Neural crest cell (in vitro differentiated cells): ENCODE results near the gene COL25A1. TPM values are rescaled to one million over a fixed set of nuclear protein-coding genes. Genes with fewer than 3 reads are reported as not detected.
A peak's percentile ranks its signal among the peaks of the same experiment; 100 is the strongest.
"Not testable (repeated sequence)": the region's sequence is repeated elsewhere in the genome, so short reads cannot be mapped to it uniquely, and the experiment has no call there.

ENCODE experiments used
- DNase-seq: peaks from one replicate; pipeline ENCODE4 v3.0.0; 2021; ENCODE audit warnings: low read depth, mixed read lengths, low spot score
- H3K27ac Mint-ChIP-seq: one replicate; pipeline ENCODE4 v1.8.0; 2021; ENCODE audit warnings: mild to moderate bottlenecking, mixed read lengths; ENCODE audit not compliant: unreplicated experiment
- H3K27me3 Mint-ChIP-seq: 2 replicates; pipeline ENCODE4 v1.8.0; 2021; ENCODE audit warnings: low read depth, mild to moderate bottlenecking, mixed read lengths
- H3K36me3 Mint-ChIP-seq: 2 replicates; pipeline ENCODE4 v1.8.0; 2021; ENCODE audit warnings: low read depth, mild to moderate bottlenecking, mixed read lengths
- H3K4me1 Mint-ChIP-seq: 2 replicates; pipeline ENCODE4 v1.8.0; 2021; ENCODE audit warnings: mixed read lengths
- H3K4me3 Mint-ChIP-seq: one replicate; pipeline ENCODE4 v1.8.0; 2021; ENCODE audit warnings: mild to moderate bottlenecking, mixed read lengths
- H3K9me3 Mint-ChIP-seq: 2 replicates; pipeline ENCODE4 v1.8.0; 2021; ENCODE audit warnings: mixed read lengths
- total RNA-seq: library from RNA; stranded (reverse); gene quantifications from 2 replicates; pipeline ENCODE4 v1.2.1, GENCODE V29; 2021
- TF ChIP-seq, protein P1 (sequence below): fragments of 200-600 bp; sonication (generic); conservative IDR thresholded peaks from 2 replicates; pipeline ENCODE4 v1.5.0; 2021; ENCODE audit warnings: antibody characterized with exemption, mild to moderate bottlenecking

COL25A1 gene
- total RNA-seq, 1 donor from 2014 or later = 39.3 TPM

DNA sequence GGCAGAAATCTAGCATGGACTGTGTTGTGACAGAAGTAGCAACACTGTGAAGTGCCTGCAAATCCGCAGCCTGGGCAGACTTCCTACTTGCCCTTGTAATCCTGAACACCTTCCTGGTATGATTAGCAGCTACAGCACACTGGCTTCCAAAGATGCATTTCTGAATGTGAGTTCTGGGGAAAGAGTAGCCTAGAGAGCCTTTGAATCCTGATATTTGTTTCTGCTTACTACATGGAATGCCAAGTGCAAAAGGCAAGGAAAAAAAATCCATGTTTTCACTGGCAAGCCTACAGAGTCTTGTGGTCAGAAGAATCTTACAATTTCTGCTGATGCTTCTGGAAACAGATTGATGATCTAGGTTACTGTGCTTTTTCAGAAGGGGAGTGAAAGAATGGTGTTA, 223.7 kb downstream of the COL25A1 start:
- Mint-ChIP-seq H3K36me3 (peaks cover 8% of the 10 kb centered on the region), H3K9me3 (peaks cover 5% of the 10 kb centered on the region), H3K4me1 (peaks cover 30% of the 10 kb centered on the region), H3K4me3 (no peak overlapping the region), H3K27ac (peak overlapping the region; percentile 0), H3K27me3 (no peaks in the 10 kb centered on the region)
- TF ChIP-seq, protein P1, sequence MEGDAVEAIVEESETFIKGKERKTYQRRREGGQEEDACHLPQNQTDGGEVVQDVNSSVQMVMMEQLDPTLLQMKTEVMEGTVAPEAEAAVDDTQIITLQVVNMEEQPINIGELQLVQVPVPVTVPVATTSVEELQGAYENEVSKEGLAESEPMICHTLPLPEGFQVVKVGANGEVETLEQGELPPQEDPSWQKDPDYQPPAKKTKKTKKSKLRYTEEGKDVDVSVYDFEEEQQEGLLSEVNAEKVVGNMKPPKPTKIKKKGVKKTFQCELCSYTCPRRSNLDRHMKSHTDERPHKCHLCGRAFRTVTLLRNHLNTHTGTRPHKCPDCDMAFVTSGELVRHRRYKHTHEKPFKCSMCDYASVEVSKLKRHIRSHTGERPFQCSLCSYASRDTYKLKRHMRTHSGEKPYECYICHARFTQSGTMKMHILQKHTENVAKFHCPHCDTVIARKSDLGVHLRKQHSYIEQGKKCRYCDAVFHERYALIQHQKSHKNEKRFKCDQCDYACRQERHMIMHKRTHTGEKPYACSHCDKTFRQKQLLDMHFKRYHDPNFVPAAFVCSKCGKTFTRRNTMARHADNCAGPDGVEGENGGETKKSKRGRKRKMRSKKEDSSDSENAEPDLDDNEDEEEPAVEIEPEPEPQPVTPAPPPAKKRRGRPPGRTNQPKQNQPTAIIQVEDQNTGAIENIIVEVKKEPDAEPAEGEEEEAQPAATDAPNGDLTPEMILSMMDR = no peak
- no peak for DNase-seq

DNA sequence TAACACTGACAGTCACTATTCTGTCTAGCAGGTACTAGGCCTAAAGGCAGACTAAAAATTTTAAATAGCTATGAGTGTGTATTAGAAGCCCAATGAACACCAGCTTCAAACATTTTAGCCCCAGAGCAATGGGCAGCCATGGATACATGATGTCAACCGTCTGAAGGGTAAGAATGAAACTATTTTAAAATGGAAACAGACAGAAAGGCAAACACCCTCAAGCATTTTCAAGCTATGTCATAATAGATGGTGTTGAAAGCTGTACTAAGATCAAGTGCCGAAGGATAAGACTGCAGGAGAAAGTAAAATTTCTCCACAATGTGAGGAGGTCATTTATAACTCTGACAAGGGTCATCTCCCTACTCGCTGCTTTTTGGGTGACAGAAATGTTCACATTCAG, 225.0 kb downstream of the COL25A1 start:
- Mint-ChIP-seq H3K9me3 (peaks cover 14% of the 10 kb centered on the region), H3K27ac (no peak overlapping the region), H3K4me1 (peaks cover 30% of the 10 kb centered on the region), H3K4me3 (no peak overlapping the region), H3K36me3 (peaks cover 20% of the 10 kb centered on the region), H3K27me3 (no peaks in the 10 kb centered on the region)
- no peak for DNase-seq
- TF ChIP-seq, protein P1 = no peak

DNA sequence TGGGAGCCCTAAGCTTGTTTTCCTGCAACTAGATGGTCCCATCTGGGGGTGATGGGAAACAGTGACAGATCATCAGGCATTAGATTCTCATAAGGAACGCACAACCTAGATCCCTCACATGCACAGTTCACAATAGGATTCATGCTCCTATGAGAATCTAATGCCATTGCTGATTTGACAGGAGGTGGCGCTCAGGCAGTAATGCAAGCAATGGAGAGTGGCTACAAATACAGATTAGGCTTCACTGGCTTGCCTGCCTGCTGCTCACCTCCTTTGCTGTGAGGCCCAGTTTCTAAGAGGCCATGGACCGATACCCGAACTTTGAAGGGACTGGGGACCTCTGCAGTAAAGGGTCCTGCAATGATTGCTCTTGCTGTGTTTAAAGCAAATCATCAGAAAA, 225.7 kb downstream of the COL25A1 start:
- not testable (repeated sequence) for H3K27ac Mint-ChIP-seq

DNA sequence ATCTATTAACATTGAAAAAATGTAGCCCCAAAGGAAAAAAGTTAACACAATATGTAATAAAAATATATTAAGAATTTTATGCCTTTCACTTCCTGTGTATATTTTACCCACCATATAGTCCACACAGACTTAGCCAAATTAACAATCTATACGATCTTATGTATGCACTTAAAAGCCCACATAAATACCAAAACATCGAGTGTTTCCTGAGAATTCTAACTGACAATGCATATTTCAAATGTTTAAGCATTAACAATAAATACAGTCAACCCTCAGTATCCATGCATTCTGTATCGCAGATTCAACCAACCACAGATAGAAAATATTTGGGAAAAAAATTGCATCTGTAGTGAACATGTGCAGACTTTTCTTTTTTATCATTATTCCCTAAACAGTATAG, 226.8 kb downstream of the COL25A1 start:
- peaks cover 14% of the 10 kb centered on the region for H3K9me3 Mint-ChIP-seq
- H3K27ac Mint-ChIP-seq = no peak overlapping the region
- no peak for DNase-seq
- H3K27me3 Mint-ChIP-seq = no peaks in the 10 kb centered on the region
- peaks cover 23% of the 10 kb centered on the region for H3K36me3 Mint-ChIP-seq
- H3K4me1 Mint-ChIP-seq = peaks cover 26% of the 10 kb centered on the region
- TF ChIP-seq, protein P1 = no peak
- H3K4me3 Mint-ChIP-seq = no peak overlapping the region

More for the DNA sequence above, 225.7 kb downstream of the COL25A1 start:
- Mint-ChIP-seq H3K9me3 (peaks cover 14% of the 10 kb centered on the region), H3K4me1 (peaks cover 30% of the 10 kb centered on the region), H3K36me3 (peaks cover 23% of the 10 kb centered on the region)
- DNase-seq, H3K4me3 Mint-ChIP-seq, H3K27me3 Mint-ChIP-seq: not testable (repeated sequence)

DNA sequence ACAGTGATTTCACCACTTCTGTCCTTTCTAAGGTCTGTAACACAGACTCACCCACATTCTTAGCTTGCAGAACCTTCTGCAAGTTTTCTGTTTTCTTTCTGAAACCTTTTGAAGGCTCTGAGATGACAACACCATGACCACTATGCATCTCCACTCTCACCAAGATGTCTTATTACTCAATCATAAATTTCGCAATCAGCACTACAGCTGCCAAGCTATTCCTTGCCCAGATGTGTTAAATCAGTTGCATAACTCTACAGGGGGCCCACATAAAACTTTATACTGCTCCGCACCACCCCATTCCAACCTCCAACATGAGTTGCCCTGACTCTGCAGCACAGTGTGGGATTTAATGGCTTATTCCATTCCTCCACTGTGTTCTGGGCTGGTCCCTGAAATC, 229.9 kb downstream of the COL25A1 start:
- Mint-ChIP-seq H3K4me3 (no peak overlapping the region), H3K27me3 (no peaks in the 10 kb centered on the region), H3K9me3 (peaks cover 14% of the 10 kb centered on the region), H3K27ac (no peak overlapping the region), H3K36me3 (peaks cover 23% of the 10 kb centered on the region), H3K4me1 (peaks cover 3% of the 10 kb centered on the region)
- DNase-seq = no peak
- TF ChIP-seq, protein P1 = no peak

DNA sequence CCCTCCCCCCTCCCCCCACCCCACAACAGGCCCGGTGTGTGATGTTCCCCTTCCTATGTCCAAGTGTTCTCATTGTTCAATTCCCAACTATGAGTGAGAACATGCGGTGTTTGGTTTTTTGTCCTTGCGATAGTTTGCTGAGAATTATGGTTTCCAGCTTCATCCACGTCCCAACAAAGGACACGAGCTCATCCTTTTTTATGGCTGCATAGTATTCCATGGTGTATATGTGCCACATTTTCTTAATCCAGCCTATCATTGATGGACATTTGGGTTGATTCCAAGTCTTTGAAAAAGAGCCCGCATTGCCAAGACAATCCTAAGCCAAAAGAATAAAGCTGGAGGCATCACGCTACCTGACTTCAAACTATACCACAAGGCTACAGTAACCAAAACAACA, 231.8 kb downstream of the COL25A1 start:
- DNase-seq, H3K4me1 Mint-ChIP-seq, H3K4me3 Mint-ChIP-seq, H3K27ac Mint-ChIP-seq, H3K27me3 Mint-ChIP-seq: not testable (repeated sequence)
- Mint-ChIP-seq H3K9me3 (peaks cover 14% of the 10 kb centered on the region), H3K36me3 (peaks cover 23% of the 10 kb centered on the region)
